GM12878 (cell line): ENCODE results near the gene PIEZO2. TPM values are rescaled to one million over a fixed set of nuclear protein-coding genes. Genes with fewer than 3 reads are reported as not detected.

Source experiments
- ATAC-seq: fragments of 200-7000 bp; cut with Tn5 transposase; 3 replicates; pipeline ENCODE4 v1.9.1; 2020; ENCODE audit warnings: mild to moderate bottlenecking, moderate library complexity
- BruUV-seq: library from RNA; stranded (reverse); fragments of 400-500 nt; replicated peaks from 2 replicates; lab custom pipeline; 2021; lab: Mats Ljungman, UMichigan
- CTCF ChIA-PET: fragments of 300-600 bp; sonication (Branson Sonifier 250); formaldehyde crosslinking; extraction: SDS; loops from one replicate; lab custom pipeline; 2021; ENCODE audit warnings: inconsistent platforms; lab: Yijun Ruan, JAX
- POLR2A ChIA-PET: fragments of 350-600 bp; formaldehyde crosslinking; extraction: SDS; loops from one replicate; lab custom pipeline; 2021; ENCODE audit warnings: inconsistent platforms; lab: Charles Lee
- RAD21 ChIA-PET: fragments of 300-600 bp; sonication (Branson Sonifier 250); formaldehyde crosslinking; loops from one replicate; lab custom pipeline; 2023; ENCODE audit warnings: antibody characterized with exemption; ENCODE audit not compliant: unreplicated experiment; lab: Charles Lee
- SMC1A ChIA-PET: fragments of 300-600 bp; sonication (Branson Sonifier 250); formaldehyde crosslinking; loops from one replicate; lab custom pipeline; 2023; ENCODE audit not compliant: unreplicated experiment, uncharacterized antibody; lab: Charles Lee
- DNase-seq: peaks from one replicate; pipeline ENCODE4 v3.0.0-alpha.2; 2011; ENCODE audit warnings: low read depth, low spot score
- FAIRE-seq: peaks from 3 replicates; lab custom pipeline; 2011; peaks lifted over from hg19 to GRCh38; lab: Jason Lieb, UNC
- H2AFZ ChIP-seq: 2 replicates; pipeline ENCODE4 v1.6.0; 2011; ENCODE audit warnings: low read depth, low read length, control low read depth; ENCODE audit not compliant: control insufficient read depth
- H3K27ac ChIP-seq: 2 replicates; pipeline ENCODE4 v1.5.1; 2011; ENCODE audit warnings: control low read depth; ENCODE audit not compliant: control insufficient read depth, insufficient read depth
- H3K27me3 ChIP-seq, 2 experiments: replicated peaks in 1 of 2; 2 replicates each; pipeline versions ENCODE4 v1.6.0 to v1.6.1; 2011; ENCODE audit warnings: low read length in 1 of 2; ENCODE audit not compliant: control insufficient read depth in 2 of 2, insufficient read depth in 2 of 2
- H3K36me3 ChIP-seq, 2 experiments: 2 replicates each; pipeline ENCODE4 v1.5.1; 2011; ENCODE audit warnings: low read length in 1 of 2; ENCODE audit not compliant: control insufficient read depth in 2 of 2, insufficient read depth in 2 of 2
- H3K4me1 ChIP-seq: 2 replicates; pipeline ENCODE4 v1.6.1; 2011; ENCODE audit warnings: mild to moderate bottlenecking, low read length, moderate library complexity, mixed read lengths; ENCODE audit not compliant: control insufficient read depth, insufficient read depth
- H3K4me2 ChIP-seq: 2 replicates; pipeline ENCODE4 v1.6.0; 2011; ENCODE audit warnings: control low read depth; ENCODE audit not compliant: control insufficient read depth, insufficient read depth
- H3K4me3 ChIP-seq: fragments of 200-600 bp; sonication (generic); 2 replicates; pipeline ENCODE4 v1.5.1; 2016
- H3K79me2 ChIP-seq: 2 replicates; pipeline ENCODE4 v1.6.0; 2011; ENCODE audit warnings: low read length; ENCODE audit not compliant: control insufficient read depth, insufficient read depth
- H3K9ac ChIP-seq: 2 replicates; pipeline ENCODE4 v1.8.0; 2011; ENCODE audit warnings: low read length, control low read depth, mixed read lengths; ENCODE audit not compliant: control insufficient read depth, insufficient read depth
- H3K9me3 ChIP-seq: replicated peaks from 3 replicates; pipeline ENCODE4 v1.5.1; 2011; ENCODE audit warnings: mild to moderate bottlenecking, low read length; ENCODE audit not compliant: control insufficient read depth, insufficient read depth
- H4K20me1 ChIP-seq: 2 replicates; pipeline ENCODE4 v1.6.0; 2011; ENCODE audit not compliant: control insufficient read depth, insufficient read depth
- CEBPZ ChIP-seq: fragments of 150-350 bp; IDR thresholded peaks from 2 replicates; pipeline ENCODE4 v1.6.1; 2016; ENCODE audit warnings: low read depth, low read length
- NFYB ChIP-seq: IDR thresholded peaks from 2 replicates; pipeline ENCODE4 v1.6.1; 2011; ENCODE audit warnings: low read depth, mild to moderate bottlenecking, low read length, improper control_type of control experiment, moderate library complexity; ENCODE audit not compliant: insufficient read depth
- NR2F1 ChIP-seq: fragments of 450-650 bp; conservative IDR thresholded peaks from 2 replicates; pipeline ENCODE4 v1.6.1; 2017; ENCODE audit warnings: mild to moderate bottlenecking
- SUZ12 ChIP-seq: fragments of 200-600 bp; sonication (generic); IDR thresholded peaks from one replicate; pipeline ENCODE4 v1.6.1; 2018; ENCODE audit warnings: antibody characterized with exemption, mild to moderate bottlenecking; ENCODE audit not compliant: unreplicated experiment
- USF2 ChIP-seq: IDR thresholded peaks from 2 replicates; pipeline ENCODE4 v1.6.1; 2011; ENCODE audit warnings: low read depth, low read length, improper control_type of control experiment, borderline replicate concordance
- WGBS: methylation state at CpG from one replicate; pipeline ENCODE4 v1.1.6; 2016; ENCODE audit warnings: low lambda C conversion rate; ENCODE audit not compliant: insufficient replicate concordance, insufficient coverage; ENCODE audit errors: missing lambda C conversion rate; 5-methylcytosine and 5-hydroxymethylcytosine counted together
- in situ Hi-C: fragments of 300-500 bp; cut with MboI; formaldehyde crosslinking; loops from 9 replicates; pipeline ENCODE4 v1.14.3; 2018; ENCODE audit warnings: mixed read lengths
- intact Hi-C: fragments of 100-400 bp; cut with micrococcal nuclease; formaldehyde crosslinking; loops from one replicate; pipeline ENCODE4 v1.14.2; 2022; ENCODE audit not compliant: unreplicated experiment
- polyA plus RNA-seq, 11 experiments: library from polyadenylated mRNA; depleted of rRNA in 4 of 11; unstranded in 6 of 11; stranded (reverse) in 5 of 11; fragments of >200 nt; fragmentation: Nextera tagmentation in 4 of 11; fragmentation: Illumina TruSeq in 1 of 11; extraction: Ambion mirVana in 4 of 11; extraction: Trizol in 1 of 11; gene quantifications; 1 replicate in 1 of 11; 2 replicates in 10 of 11; pipeline versions ENCODE4 v1.2.1 to v1.2.3, GENCODE V29; 2011 to 2016; ENCODE audit warnings: inconsistent platforms in 2 of 11, missing spikeins in 2 of 11, low read depth in 1 of 11
- total RNA-seq, 4 experiments: library from RNA; depleted of rRNA in 3 of 4; stranded (reverse); fragments of >200 nt in 3 of 4; fragmentation: Illumina TruSeq in 1 of 4; extraction: Trizol in 1 of 4; gene quantifications; 2 replicates each; pipeline versions ENCODE4 v1.2.1 to v1.2.3, GENCODE V29; 2013 to 2021

Gene PIEZO2
- total and polyA plus RNA-seq, 10 of the 15 experiments (the other 5 are each of a cell fraction or from before 2014, with no cell fraction given): 6.7 to 42.3 (median 27.4) TPM

GRCh38 chr18:11125492-11126315 is 23.7 kb downstream of the PIEZO2 start (continued):
- TF ChIP-seq CEBPZ: no peak

GRCh38 chr18:11124054-11124453 is 25.3 kb downstream of the PIEZO2 start:
- Histone ChIP-seq H3K4me3 (no peak overlapping the region), H3K4me1 (no peaks in the 10 kb centered on the region), H3K9ac (no peak overlapping the region), H3K27me3 (no peaks in the 10 kb centered on the region), H3K9me3 (peaks cover 15% of the 10 kb centered on the region; the same call in 2 of the 3 replicates), H3K4me2 (no peak overlapping the region), H3K27ac (no peak overlapping the region), H2AFZ (no peak overlapping the region), H3K36me3 (peaks cover 0 to 6% of the 10 kb centered on the region in 2 experiments; a peak in 2 of 4 replicates), H4K20me1 (no peaks in the 10 kb centered on the region), H3K79me2 (peaks cover 13% of the 10 kb centered on the region)
- RAD21 ChIA-PET: no interaction called here
- SMC1A ChIA-PET: interaction anchor here (1.0 to 1.5 kb wide), 2 partner anchors 13 to 19 kb away, joined by 3 to 5 read pairs; no protein-coding TSS in a partner anchor
- in situ Hi-C loops (no loop called here), intact Hi-C loops (no loop called here)
- no peak for FAIRE-seq
- POLR2A ChIA-PET: no interaction called here
- CTCF ChIA-PET: interaction anchor here (0.9 kb wide), 1 partner anchor 9 kb away, joined by 3 read pairs; no protein-coding TSS in a partner anchor
- DNase-seq: no peak
- 0% methylated on average over 1 of the region's 1 CpG for WGBS
- no peak for ATAC-seq
- no peak for TF ChIP-seq USF2
- TF ChIP-seq NFYB: no peak
- TF ChIP-seq NR2F1: no peak
- no peak for TF ChIP-seq SUZ12
- BruUV-seq: no TSS peak
